HEK293T (cell line): Measurements from ENCODE around the gene NPRL2.

Experiments
- BHLHE40 ChIP-seq: fragments of 450-650 bp; IDR thresholded peaks from 2 replicates; pipeline ENCODE4 v1.6.1; 2016; ENCODE audit warnings: mild to moderate bottlenecking, moderate library complexity, borderline replicate concordance
- ELF4 ChIP-seq: fragments of 450-650 bp; IDR thresholded peaks from 2 replicates; pipeline ENCODE4 v1.6.1; 2017; ENCODE audit warnings: antibody characterized with exemption
- FOXA1 ChIP-seq: fragments of 450-650 bp; IDR thresholded peaks from 2 replicates; pipeline ENCODE4 v1.6.1; 2016; ENCODE audit warnings: mild to moderate bottlenecking
- FOXK2 ChIP-seq: fragments of 450-650 bp; IDR thresholded peaks from 2 replicates; pipeline ENCODE4 v1.6.1; 2016; ENCODE audit warnings: mild to moderate bottlenecking
- FOXM1 ChIP-seq: fragments of 450-650 bp; IDR thresholded peaks from 2 replicates; pipeline ENCODE4 v1.6.1; 2017; ENCODE audit warnings: mild to moderate bottlenecking, borderline replicate concordance
- HDGF ChIP-seq: fragments of 450-650 bp; IDR thresholded peaks from 2 replicates; pipeline ENCODE4 v1.6.1; 2017; ENCODE audit warnings: antibody characterized with exemption, borderline replicate concordance
- LEF1 ChIP-seq: fragments of 450-650 bp; IDR thresholded peaks from 2 replicates; pipeline ENCODE4 v1.6.1; 2017; ENCODE audit warnings: mild to moderate bottlenecking, borderline replicate concordance
- NFRKB ChIP-seq: fragments of 450-650 bp; IDR thresholded peaks from 2 replicates; pipeline ENCODE4 v1.6.1; 2016; ENCODE audit warnings: mild to moderate bottlenecking, moderate library complexity
- SP1 ChIP-seq: fragments of 450-650 bp; IDR thresholded peaks from 2 replicates; pipeline ENCODE4 v1.6.1; 2017
- SUZ12 ChIP-seq: fragments of 450-650 bp; IDR thresholded peaks from 2 replicates; pipeline ENCODE4 v1.6.1; 2016; ENCODE audit warnings: mild to moderate bottlenecking
- TARDBP ChIP-seq: fragments of 450-650 bp; IDR thresholded peaks from 2 replicates; pipeline ENCODE4 v1.6.1; 2016
- ZNF384 ChIP-seq: fragments of 450-650 bp; IDR thresholded peaks from 2 replicates; pipeline ENCODE4 v1.6.1; 2016
- TF ChIP-seq, protein P1 (sequence below): fragments of 450-650 bp; IDR thresholded peaks from 2 replicates; pipeline ENCODE4 v1.6.1; 2016

DNA sequence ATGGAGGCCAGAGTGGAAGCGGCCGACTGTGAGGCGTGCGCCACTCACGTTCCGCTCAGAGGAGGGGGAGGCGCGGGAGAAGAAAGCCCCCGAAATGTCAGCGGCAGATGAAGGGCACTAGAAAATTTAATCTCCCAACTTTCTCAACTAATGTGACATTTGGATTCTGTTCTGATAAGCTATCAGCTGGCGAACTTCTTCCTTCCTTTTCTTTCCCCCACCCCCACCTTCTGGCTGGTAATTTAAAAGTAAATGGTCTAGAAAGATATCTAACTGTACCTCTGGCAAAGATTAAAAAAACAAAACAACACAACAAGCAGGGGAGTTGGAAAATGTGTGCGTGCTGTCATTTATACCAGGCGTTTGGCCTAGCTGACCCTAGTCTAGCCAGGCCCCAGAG, 35.2 kb upstream of the NPRL2 start:
- TF ChIP-seq FOXM1 (no peak), FOXA1 (no peak), HDGF (no peak), ZNF384 (no peak), SUZ12 (no peak), BHLHE40 (no peak), SP1 (no peak), FOXK2 (no peak), NFRKB (no peak), LEF1 (no peak), ELF4 (no peak), TARDBP (no peak)
- TF ChIP-seq, protein P1, sequence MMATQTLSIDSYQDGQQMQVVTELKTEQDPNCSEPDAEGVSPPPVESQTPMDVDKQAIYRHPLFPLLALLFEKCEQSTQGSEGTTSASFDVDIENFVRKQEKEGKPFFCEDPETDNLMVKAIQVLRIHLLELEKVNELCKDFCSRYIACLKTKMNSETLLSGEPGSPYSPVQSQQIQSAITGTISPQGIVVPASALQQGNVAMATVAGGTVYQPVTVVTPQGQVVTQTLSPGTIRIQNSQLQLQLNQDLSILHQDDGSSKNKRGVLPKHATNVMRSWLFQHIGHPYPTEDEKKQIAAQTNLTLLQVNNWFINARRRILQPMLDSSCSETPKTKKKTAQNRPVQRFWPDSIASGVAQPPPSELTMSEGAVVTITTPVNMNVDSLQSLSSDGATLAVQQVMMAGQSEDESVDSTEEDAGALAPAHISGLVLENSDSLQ = no peak
